HG03378 (cell line): ENCODE results near the gene IRX1.

Experiments
- ATAC-seq: cut with Tn5 transposase; IDR thresholded peaks from one replicate; pipeline ENCODE4 v1.9.1; 2021; ENCODE audit warnings: mild to moderate bottlenecking, moderate library complexity; ENCODE audit not compliant: unreplicated experiment

IRX1 gene

DNA sequence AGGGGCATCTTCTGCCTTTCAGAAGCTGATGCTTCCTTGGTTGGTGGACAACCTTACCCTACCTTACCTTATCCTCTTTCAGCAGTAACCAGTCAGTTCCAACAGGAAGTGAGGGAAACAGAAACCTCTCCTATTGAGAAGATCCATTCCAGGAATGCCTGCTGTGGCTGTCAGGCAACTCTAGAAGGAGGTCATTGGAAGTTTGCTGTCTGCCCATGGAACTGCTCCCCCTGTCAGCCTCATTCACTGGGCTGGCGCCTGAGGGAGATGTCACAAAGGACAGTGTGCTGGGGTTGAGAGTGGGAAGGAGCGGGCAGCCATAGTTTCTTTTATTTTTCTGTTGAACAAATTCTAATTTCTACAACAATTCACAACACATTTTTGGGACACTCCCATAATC lies 54.7 kb downstream of the IRX1 start:
- ATAC-seq: no peak

- ATAC-seq: no peak
These were observed 55.2 kb downstream of the IRX1 start for GRCh38 chr5:3650868-3651267.
